ENCODE measurements around the gene SCML1.

Gene SCML1

GRCh38 chrX:17788956-17789562 lies 51.8 kb downstream of the SCML1 start:
- no peak for DNase-seq (ENCODE audit: low read depth in 3 of 3)

- DNase-seq (ENCODE audit: low read depth in 3 of 3): no peak
These were observed 55.5 kb downstream of the SCML1 start for GRCh38 chrX:17792826-17793225.

GRCh38 chrX:17798921-17799320 lies 61.6 kb downstream of the SCML1 start:
- DNase-seq (ENCODE audit: low read depth in 3 of 3): no peak

GRCh38 chrX:17801431-17801830 lies 64.1 kb downstream of the SCML1 start:
- DNase-seq (ENCODE audit: low read depth in 3 of 3): no peak

GRCh38 chrX:17802756-17803155 lies 65.5 kb downstream of the SCML1 start:
- DNase-seq (ENCODE audit: low read depth in 3 of 3): no peak

GRCh38 chrX:17803449-17803848 lies 66.2 kb downstream of the SCML1 start:
- no peak for DNase-seq (ENCODE audit: low read depth in 3 of 3)
